Activated CD4-positive, alpha-beta T cell treated with anti-CD3 and anti-CD28 coated beads, Interleukin-2, amount 50 U/mL, for 24 hours (primary cell): ENCODE measurements around the gene IFFO2.

Source experiments
- DNase-seq, 2 donors: peaks; one replicate each; pipeline ENCODE4 v3.0.0-alpha.2; 2020; ENCODE audit warnings: low read depth in 1 of 2, low spot score in 1 of 2

Gene IFFO2

DNA sequence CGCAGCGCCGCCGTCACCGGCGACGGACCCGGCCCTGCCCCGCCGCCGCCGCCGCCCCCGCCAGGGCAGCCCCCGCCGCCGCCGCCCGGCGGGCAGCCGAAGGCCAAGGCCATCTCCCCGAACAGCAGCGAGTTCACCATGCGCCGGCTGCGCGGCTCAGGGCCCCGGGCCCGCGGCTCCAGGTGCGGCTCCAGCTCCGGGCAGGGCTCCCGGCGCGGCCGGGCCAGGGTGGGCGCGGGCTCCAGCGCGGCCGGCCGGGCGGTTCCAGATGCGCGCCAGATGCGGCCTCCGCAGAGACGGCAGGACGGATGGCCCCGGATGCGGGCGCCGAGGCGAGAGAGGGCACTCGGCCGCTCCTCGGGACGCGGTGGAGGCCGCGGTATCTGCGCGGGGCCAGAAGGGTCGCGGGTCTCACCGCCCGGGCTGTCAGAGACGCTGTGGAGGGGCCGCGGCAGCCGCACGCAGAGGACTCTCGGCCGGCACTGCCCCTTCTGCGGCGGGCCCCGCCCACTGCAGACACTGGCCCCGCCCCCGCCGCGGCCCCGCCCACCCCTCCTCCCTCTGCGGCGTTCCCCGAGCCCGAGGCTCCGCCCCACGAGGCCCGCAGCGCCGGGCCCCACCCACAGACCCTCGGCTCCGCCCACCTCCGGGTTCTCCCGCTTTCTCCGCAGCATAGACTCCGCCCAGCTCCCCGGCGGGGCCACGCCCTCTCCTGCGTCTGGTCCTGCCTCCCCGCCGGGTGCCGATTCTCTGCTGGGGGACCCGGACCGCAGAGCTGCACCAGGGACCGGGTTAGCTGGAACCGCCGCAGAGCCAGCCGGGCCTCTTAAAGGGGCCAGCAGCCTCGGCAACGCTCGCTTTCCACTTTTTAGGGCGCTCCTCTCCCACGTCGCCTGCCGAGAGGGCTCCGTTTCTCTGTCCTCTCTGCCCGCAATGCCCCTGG lies at the start of gene IFFO2:
IFFO2 (minus strand) TSS at position 484 of the 943 bp plus-strand sequence; CDS start at position 140, 344 bp downstream.
- peak; percentile 98 for DNase-seq

DNA sequence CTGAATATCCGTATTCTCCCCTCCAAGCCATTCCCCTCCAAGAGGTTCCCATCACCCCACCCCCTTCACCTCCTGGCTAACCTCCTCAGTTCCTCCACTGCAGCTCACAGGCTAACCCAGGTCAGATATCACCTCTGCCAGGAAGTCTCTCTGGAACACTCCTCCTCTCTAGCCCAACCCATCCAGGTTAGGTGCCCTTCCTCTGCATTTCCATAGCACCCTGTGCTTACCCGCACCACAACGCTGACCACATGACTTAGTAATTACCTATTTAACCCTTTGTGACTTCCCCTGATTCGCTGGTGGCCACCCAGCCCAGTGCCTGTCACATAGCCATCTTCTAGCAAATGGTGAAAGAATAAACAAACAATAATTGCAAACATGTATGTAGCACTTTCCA lies 49.5 kb upstream of the IFFO2 start:
- no peak for DNase-seq

GRCh38 chr1:19003371-19004290 lies 47.2 kb upstream of the IFFO2 start:
- DNase-seq = peak in 1 of 2 donors; percentile 13

GRCh38 chr1:19000065-19000464 lies 43.6 kb upstream of the IFFO2 start:
- no peak for DNase-seq

DNA sequence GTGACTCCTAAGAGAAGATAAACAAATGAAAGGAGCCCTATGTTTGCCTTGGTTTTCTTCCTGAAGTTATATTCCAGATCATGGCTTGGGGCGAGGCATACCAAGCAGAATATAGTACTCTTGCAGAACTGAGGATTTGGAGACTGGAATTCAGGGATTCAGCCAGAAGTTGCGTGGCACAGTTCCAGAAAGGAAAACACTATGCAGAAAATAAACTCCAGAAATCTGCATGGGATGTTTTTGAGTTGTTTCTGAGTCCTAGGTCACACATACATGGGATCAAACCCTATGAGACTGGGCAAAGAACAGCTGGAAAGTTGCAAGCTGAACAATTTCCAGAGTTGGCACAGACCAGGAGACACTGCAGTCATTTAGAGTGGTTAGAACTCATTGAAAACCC lies 42.9 kb upstream of the IFFO2 start:
- DNase-seq = no peak

- DNase-seq = no peak
Measured at GRCh38 chr1:18998016-18998724, 41.7 kb upstream of the IFFO2 start.

DNA sequence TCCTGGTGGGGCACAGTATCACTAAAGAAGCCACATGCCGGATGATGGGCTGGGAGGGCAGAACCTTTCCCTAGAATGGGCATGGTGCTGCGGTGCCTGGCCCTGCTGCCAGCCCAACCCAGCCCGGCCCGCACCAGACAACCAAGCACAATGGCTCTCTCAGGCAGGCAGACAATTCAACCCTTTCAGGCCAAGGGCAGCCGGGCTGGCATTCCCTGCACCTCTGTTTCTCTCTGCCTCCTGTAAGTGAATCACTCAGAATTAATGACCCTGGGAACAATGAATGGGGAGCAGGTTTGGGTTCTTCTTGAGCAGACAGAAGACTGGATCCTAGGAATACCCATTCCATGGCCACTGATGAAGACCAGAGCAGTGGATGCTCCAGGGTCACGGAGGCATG lies 41.0 kb upstream of the IFFO2 start:
- DNase-seq = no peak

DNA sequence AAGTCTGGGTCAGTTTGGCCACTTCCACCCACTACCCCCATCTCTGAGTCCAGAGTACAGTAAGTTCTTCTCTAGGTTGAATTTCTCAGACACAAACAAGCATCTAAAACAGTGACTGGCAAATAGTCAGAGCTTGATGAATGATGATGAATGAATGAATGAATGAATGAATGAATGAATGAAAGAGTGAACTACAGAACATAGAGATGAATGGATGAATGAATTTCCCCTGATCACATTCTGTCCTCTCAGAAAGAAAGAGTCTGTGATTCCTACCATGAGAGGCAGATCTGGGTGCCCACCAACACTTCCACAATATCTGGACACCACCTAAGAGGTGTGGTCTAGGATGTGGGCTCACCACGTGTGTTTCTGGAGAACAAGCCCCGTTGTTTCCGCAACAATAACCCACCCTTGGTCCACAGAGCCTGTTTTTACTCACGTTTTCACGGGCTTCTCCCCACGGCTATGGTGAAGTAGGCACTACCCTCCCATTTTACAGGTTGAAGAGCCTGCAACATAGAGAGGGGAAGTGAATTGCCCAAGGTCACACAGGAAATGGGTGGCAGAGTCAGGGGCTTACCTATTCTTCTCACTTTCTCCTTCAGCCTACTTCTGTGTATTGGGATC lies 40.2 kb upstream of the IFFO2 start:
- DNase-seq = no peak

- no peak for DNase-seq
Measured at GRCh38 chr1:18994381-18994780, 37.9 kb upstream of the IFFO2 start.

DNA sequence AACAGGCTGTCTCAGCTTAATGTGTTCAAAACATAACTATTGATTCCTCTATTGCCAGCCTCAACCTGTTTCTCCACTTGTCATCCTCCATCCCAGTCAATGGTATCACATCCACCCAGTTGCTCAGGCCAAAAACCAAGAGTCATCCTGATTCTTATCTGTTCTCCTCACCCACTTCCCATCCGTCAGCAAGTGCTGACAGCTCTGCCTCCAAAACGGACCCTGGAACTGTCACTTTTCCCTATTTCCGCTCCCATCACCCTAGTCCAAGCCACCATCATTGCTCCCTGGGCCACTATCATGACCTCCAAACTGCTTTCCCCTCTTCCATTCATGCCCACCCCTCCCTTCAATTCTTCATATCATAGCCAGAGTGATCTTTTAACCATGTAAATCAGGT lies 36.2 kb upstream of the IFFO2 start:
- DNase-seq = no peak

GRCh38 chr1:18991585-18991984 lies 35.1 kb upstream of the IFFO2 start:
- DNase-seq = no peak

DNA sequence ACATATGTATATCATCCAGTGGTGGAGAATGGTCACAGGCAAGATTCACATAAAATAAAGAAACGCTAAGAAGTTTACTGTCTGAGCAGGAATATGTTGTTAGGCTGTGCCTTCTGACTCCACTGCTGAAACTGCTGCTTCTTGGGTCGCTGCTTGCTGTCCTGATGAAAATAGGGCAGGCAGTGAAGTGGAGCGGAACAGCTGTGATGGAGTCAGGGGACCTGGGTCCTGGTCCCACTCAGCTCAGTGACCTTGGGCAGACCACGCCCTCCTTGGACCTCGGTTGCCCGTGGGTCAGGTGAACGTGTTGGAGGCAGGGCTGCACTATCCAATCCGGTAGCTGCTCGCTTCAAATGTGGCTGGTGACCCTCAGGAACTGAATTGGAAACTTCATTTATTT lies 33.4 kb upstream of the IFFO2 start:
- no peak for DNase-seq

DNA sequence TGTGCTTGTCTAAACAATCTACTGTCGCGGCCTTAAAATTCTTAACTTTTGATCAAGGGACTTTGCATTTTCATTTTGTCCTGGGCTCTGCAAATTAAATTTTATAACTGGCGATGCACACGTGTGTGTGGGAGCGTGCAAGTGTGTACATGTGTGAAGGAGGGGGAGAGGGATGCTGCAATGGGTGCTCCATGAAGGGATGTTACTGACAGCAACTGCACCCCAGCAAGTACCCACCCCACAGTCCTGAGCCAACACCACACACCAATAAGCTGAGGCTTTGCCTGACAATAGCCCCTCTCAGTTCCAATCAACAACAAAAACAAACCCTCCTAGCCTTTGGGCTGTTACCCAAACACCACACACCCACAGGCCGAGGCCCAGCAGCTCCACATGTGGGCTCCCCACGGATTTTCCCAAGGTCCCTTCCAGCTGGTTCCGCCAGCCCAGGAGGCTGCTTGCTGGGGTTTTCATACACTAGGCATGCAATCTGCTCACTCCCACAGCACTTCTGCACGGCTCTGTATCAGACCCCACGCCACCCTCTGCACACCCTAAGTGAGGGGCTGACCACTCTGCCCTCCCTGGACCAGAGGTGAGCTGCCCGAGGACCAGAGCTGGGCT lies 32.8 kb upstream of the IFFO2 start:
- DNase-seq = no peak

GRCh38 chr1:18981242-18981641 lies 24.8 kb upstream of the IFFO2 start:
- no peak for DNase-seq

DNA sequence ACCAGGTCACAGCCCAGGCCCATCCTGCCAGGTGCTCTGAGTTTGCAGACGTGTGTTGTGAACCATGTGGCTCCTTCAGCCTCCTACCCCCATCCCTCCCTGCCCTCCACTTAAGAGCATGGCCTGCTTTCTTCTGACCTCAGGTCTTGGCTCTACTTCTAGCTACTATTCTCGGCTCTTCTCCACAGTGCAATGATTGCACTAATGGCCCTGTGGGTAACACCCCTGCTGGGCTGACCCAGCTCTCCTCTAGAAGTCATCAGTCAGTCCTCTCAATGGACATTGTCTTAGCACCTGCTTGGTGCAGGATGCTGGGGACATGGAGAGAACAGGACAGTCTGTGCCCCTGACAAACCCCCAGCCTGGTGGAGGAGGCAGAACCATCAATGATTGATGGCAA lies 22.2 kb upstream of the IFFO2 start:
- DNase-seq = no peak

DNA sequence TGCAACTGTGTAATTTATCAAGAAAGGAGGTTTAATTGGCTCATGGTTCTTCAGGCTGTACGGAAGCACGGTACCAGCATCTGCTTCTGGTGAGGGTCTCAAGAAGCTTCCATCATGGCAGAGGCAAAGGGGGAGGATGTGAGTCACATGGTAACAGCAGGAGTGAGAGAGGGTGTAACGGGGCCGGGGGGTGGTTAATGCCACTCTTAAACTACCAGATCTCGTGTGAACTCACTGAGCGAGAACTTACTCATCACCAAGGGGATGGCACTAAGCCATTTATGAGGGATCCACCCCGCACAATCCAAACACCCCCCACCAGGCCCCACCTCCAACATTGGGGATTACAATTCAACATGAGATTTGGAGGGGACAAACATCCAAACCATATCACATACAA lies 21.0 kb upstream of the IFFO2 start:
- DNase-seq = no peak

- DNase-seq = no peak
Measured at GRCh38 chr1:18976096-18976495, 19.6 kb upstream of the IFFO2 start.

DNA sequence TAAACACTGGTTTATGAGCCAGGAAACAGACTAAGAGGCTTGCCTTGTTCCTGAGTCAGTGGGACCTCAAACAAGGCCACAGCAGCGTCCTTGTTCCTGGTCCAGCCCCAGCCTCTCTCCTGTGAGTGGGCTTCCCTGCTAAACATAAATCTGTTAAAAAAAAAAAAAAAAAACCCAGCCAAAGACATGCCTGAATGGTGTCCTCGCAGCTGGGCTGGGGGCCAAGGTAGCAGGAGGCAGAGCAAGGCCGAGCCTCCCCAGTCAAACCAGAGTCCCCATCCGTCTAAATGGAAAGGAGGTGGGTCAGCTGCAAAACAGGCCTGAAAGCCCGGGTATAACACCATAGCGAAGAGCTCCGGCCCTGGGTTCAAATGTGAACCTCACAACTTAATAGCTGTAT lies 18.1 kb upstream of the IFFO2 start:
- no peak for DNase-seq

DNA sequence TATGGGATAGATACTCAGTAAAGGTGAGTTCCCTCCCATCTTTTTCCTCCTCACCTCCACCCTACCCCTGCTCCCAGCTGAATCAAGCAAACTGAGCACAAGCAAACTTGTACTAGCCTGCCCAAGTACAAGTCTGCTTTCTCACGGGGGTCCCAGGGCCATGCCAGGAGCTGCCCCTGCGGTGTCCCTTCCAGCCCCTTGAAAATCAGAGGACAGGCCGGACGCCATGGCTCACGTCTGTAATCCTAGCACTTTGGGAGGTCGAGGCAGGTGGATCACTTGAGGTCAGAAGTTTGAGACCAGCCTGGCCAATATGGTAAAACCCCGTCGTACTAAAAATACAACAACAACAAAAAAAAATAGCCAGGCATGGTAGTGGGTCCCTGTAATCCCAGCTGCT lies 17.5 kb upstream of the IFFO2 start:
- DNase-seq = no peak

- no peak for DNase-seq
Measured at GRCh38 chr1:18973446-18973955, 17.0 kb upstream of the IFFO2 start.
